WTC11 (cell line): ENCODE measurements around the gene CUL2. TPM values are rescaled to one million over a fixed set of nuclear protein-coding genes. Genes with fewer than 3 reads are reported as not detected.

Experiments used
- ATAC-seq: fragments of 200-7000 bp; cut with Tn5 transposase; 2 replicates; pipeline ENCODE4 v1.10.0; 2021; ENCODE audit warnings: mild to moderate bottlenecking, moderate library complexity
- CTCF ChIA-PET: fragments of 300-600 bp; sonication (Branson Sonifier 250); formaldehyde crosslinking; loops from one replicate; lab custom pipeline; 2021; ENCODE audit warnings: antibody characterized with exemption; lab: Charles Lee
- POLR2A ChIA-PET: fragments of 350-600 bp; sonication (Branson Sonifier 250); formaldehyde crosslinking; loops from one replicate; lab custom pipeline; 2021; ENCODE audit warnings: antibody characterized with exemption; lab: Charles Lee
- DNase-seq: peaks from one replicate; pipeline ENCODE4 v3.0.0; 2021; ENCODE audit warnings: low spot score
- H3K27ac Mint-ChIP-seq: 2 replicates; pipeline ENCODE4 v1.8.0; 2021; ENCODE audit warnings: mixed read lengths
- H3K27me3 Mint-ChIP-seq: 2 replicates; pipeline ENCODE4 v1.8.0; 2021; ENCODE audit warnings: low read depth, mild to moderate bottlenecking, moderate library complexity, mixed read lengths
- H3K36me3 Mint-ChIP-seq: 2 replicates; pipeline ENCODE4 v1.8.0; 2021; ENCODE audit warnings: mixed read lengths
- H3K4me1 Mint-ChIP-seq: 2 replicates; pipeline ENCODE4 v1.8.0; 2022; ENCODE audit warnings: mixed read lengths
- H3K4me3 Mint-ChIP-seq: 2 replicates; pipeline ENCODE4 v1.8.0; 2021; ENCODE audit warnings: mild to moderate bottlenecking, moderate library complexity, mixed read lengths
- H3K9me3 Mint-ChIP-seq: 2 replicates; pipeline ENCODE4 v1.8.0; 2021; ENCODE audit warnings: mixed read lengths
- AFF4 ChIP-seq: sonication (generic); formaldehyde crosslinking; IDR thresholded peaks from 2 replicates; pipeline ENCODE4 v1.8.1; 2023; ENCODE audit warnings: mild to moderate bottlenecking, missing genetic modification reagents, borderline replicate concordance
- AR ChIP-seq: fragments of 250-450 bp; sonication (Bioruptor Pico); IDR thresholded peaks from 2 replicates; pipeline ENCODE4 v1.9.0; 2021; ENCODE audit warnings: mild to moderate bottlenecking
- ATF1 ChIP-seq: sonication (generic); formaldehyde crosslinking; IDR thresholded peaks from 2 replicates; pipeline ENCODE4 v1.8.1; 2023; ENCODE audit warnings: mild to moderate bottlenecking, moderate library complexity, missing genetic modification reagents
- ATF6 ChIP-seq: sonication (generic); formaldehyde crosslinking; IDR thresholded peaks from 2 replicates; pipeline ENCODE4 v1.8.1; 2023; ENCODE audit warnings: mild to moderate bottlenecking, missing genetic modification reagents
- E2F5 ChIP-seq: sonication (generic); formaldehyde crosslinking; IDR thresholded peaks from 2 replicates; pipeline ENCODE4 v1.8.1; 2022; ENCODE audit warnings: mild to moderate bottlenecking, moderate library complexity, missing genetic modification reagents
- EMX1 ChIP-seq: fragments of 250-450 bp; sonication (Bioruptor Pico); IDR thresholded peaks from 2 replicates; pipeline ENCODE4 v1.8.0; 2021; ENCODE audit warnings: mild to moderate bottlenecking
- ESRRA ChIP-seq: sonication (generic); formaldehyde crosslinking; IDR thresholded peaks from 2 replicates; pipeline ENCODE4 v1.8.1; 2022; ENCODE audit warnings: mild to moderate bottlenecking, missing genetic modification reagents, borderline replicate concordance
- HMGA2 ChIP-seq: fragments of 250-450 bp; sonication (Bioruptor Pico); IDR thresholded peaks from 2 replicates; pipeline ENCODE4 v1.4.0; 2021; ENCODE audit warnings: mild to moderate bottlenecking, moderate library complexity
- PRRX2 ChIP-seq: fragments of 250-450 bp; sonication (Bioruptor Pico); IDR thresholded peaks from 2 replicates; pipeline ENCODE4 v1.8.0; 2021; ENCODE audit warnings: mild to moderate bottlenecking
- SMAD3 ChIP-seq: sonication (generic); formaldehyde crosslinking; IDR thresholded peaks from 2 replicates; pipeline ENCODE4 v1.8.0; 2022; ENCODE audit warnings: missing genetic modification reagents, mild to moderate bottlenecking, borderline replicate concordance
- SP1 ChIP-seq: sonication (generic); formaldehyde crosslinking; conservative IDR thresholded peaks from 2 replicates; pipeline ENCODE4 v1.8.1; 2022; ENCODE audit warnings: missing genetic modification reagents
- TCF7 ChIP-seq: sonication (generic); formaldehyde crosslinking; IDR thresholded peaks from 2 replicates; pipeline ENCODE4 v1.8.0; 2022; ENCODE audit warnings: mild to moderate bottlenecking, low read depth, missing genetic modification reagents, moderate library complexity
- TEAD4 ChIP-seq: sonication (generic); formaldehyde crosslinking; IDR thresholded peaks from 2 replicates; pipeline ENCODE4 v1.8.0; 2022; ENCODE audit warnings: mild to moderate bottlenecking, missing genetic modification reagents
- ZBTB43 ChIP-seq: sonication (generic); formaldehyde crosslinking; IDR thresholded peaks from 2 replicates; pipeline ENCODE4 v1.8.1; 2023; ENCODE audit warnings: mild to moderate bottlenecking, missing genetic modification reagents
- ZNF317 ChIP-seq: sonication (generic); formaldehyde crosslinking; IDR thresholded peaks from 2 replicates; pipeline ENCODE4 v1.8.1; 2023; ENCODE audit warnings: low read depth, mild to moderate bottlenecking, moderate library complexity, missing genetic modification reagents, borderline replicate concordance
- ZNF416 ChIP-seq: fragments of 250-450 bp; sonication (Bioruptor Pico); IDR thresholded peaks from 2 replicates; pipeline ENCODE4 v1.9.0; 2021; ENCODE audit warnings: mild to moderate bottlenecking, inconsistent platforms
- ZNF425 ChIP-seq: fragments of 250-450 bp; sonication (Bioruptor Pico); conservative IDR thresholded peaks from 2 replicates; pipeline ENCODE4 v1.9.0; 2021; ENCODE audit warnings: mild to moderate bottlenecking
- ZNF532 ChIP-seq: fragments of 250-450 bp; sonication (Bioruptor Pico); IDR thresholded peaks from 2 replicates; pipeline ENCODE4 v1.9.0; 2021; ENCODE audit warnings: mild to moderate bottlenecking, borderline replicate concordance
- ZNF671 ChIP-seq: fragments of 250-450 bp; sonication (Bioruptor Pico); IDR thresholded peaks from 2 replicates; pipeline ENCODE4 v1.8.0; 2021; ENCODE audit warnings: mild to moderate bottlenecking
- total RNA-seq: library from RNA; stranded (reverse); gene quantifications from 3 replicates; pipeline ENCODE4 v1.2.3, GENCODE V29; 2021

The CUL2 gene
- total RNA-seq, 1 experiment from 2014 or later, result 38.3 TPM

- TF ChIP-seq ZNF532 (no peak), HMGA2 (CRISPR knock-in tag) (no peak), SMAD3 (no peak), ATF1 (no peak), ATF6 (CRISPR knock-in tag) (no peak), E2F5 (CRISPR knock-in tag) (no peak), SP1 (no peak), ZNF317 (CRISPR knock-in tag) (no peak)
These were observed 93.3 kb downstream of the CUL2 start (continued) for GRCh38 chr10:34996843-34997242.

GRCh38 chr10:34995925-34996324 is 94.2 kb downstream of the CUL2 start:
- ChIA-PET POLR2A (interaction anchor here (0.6 kb wide), 1 partner anchor 48 kb away, joined by 7 read pairs; no protein-coding TSS in a partner anchor), CTCF (interaction anchor here (0.6 to 3.8 kb wide), 16 partner anchors 8 to 330 kb away, joined by 3 to 66 read pairs (median 8); no protein-coding TSS in a partner anchor)
- Mint-ChIP-seq H3K36me3 (no peaks in the 10 kb centered on the region), H3K4me1 (peaks cover 25% of the 10 kb centered on the region), H3K27ac (no peak overlapping the region), H3K4me3 (no peak overlapping the region), H3K27me3 (peaks cover 2% of the 10 kb centered on the region), H3K9me3 (no peaks in the 10 kb centered on the region)
- DNase-seq (peak; percentile 56), ATAC-seq (peak; percentile 46)
- TF ChIP-seq TEAD4 (CRISPR knock-in tag) (no peak), PRRX2 (CRISPR knock-in tag) (no peak), EMX1 (no peak), ZNF425 (CRISPR knock-in tag) (no peak), AR (CRISPR knock-in tag) (no peak), ZNF671 (no peak), AFF4 (CRISPR knock-in tag) (no peak), TCF7 (no peak), ESRRA (CRISPR knock-in tag) (no peak), ZBTB43 (no peak), ZNF416 (CRISPR knock-in tag) (no peak)
